ENCODE data around the gene REL. TPM values are rescaled to one million over a fixed set of nuclear protein-coding genes. Genes with fewer than 3 reads are reported as not detected.

REL gene
- total RNA-seq, 1 donor from 2014 or later: 8.7 TPM

DNA sequence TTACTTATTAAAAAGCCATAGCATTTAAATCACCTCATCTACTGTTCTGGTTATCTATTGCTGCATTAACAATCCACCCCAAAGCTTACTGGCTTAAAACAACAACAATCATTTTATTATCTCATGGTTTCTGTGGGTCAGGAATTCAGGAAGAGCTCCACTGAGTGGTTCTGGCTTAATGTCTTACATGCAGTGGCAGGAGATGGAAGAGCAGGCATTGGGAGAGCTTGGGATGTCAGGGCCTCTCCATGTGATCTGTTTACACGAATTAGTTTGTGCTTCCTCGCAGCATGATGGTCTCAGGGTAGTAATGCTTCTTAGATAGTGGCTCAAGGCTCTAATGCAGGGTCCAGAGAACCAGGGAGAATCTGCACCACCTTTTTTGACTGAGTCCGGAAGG, 14.4 kb upstream of the REL start:
- no peak for DNase-seq (ENCODE audit: low read depth, low spot score)
- H3K36me3 Mint-ChIP-seq (ENCODE audit: low read depth): no peaks in the 10 kb centered on the region
- no peaks in the 10 kb centered on the region for H3K27me3 Mint-ChIP-seq (ENCODE audit: low read depth)
- H3K9me3 Mint-ChIP-seq: peaks cover 2% of the 10 kb centered on the region
- no peak overlapping the region for H3K4me3 Mint-ChIP-seq
- no peaks in the 10 kb centered on the region for H3K4me1 Mint-ChIP-seq
- H3K27ac Mint-ChIP-seq (ENCODE audit: unreplicated experiment): no peak overlapping the region
- TF ChIP-seq, protein P1, sequence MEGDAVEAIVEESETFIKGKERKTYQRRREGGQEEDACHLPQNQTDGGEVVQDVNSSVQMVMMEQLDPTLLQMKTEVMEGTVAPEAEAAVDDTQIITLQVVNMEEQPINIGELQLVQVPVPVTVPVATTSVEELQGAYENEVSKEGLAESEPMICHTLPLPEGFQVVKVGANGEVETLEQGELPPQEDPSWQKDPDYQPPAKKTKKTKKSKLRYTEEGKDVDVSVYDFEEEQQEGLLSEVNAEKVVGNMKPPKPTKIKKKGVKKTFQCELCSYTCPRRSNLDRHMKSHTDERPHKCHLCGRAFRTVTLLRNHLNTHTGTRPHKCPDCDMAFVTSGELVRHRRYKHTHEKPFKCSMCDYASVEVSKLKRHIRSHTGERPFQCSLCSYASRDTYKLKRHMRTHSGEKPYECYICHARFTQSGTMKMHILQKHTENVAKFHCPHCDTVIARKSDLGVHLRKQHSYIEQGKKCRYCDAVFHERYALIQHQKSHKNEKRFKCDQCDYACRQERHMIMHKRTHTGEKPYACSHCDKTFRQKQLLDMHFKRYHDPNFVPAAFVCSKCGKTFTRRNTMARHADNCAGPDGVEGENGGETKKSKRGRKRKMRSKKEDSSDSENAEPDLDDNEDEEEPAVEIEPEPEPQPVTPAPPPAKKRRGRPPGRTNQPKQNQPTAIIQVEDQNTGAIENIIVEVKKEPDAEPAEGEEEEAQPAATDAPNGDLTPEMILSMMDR (conservative IDR thresholded peaks at IDR 0.05): no peak

DNA sequence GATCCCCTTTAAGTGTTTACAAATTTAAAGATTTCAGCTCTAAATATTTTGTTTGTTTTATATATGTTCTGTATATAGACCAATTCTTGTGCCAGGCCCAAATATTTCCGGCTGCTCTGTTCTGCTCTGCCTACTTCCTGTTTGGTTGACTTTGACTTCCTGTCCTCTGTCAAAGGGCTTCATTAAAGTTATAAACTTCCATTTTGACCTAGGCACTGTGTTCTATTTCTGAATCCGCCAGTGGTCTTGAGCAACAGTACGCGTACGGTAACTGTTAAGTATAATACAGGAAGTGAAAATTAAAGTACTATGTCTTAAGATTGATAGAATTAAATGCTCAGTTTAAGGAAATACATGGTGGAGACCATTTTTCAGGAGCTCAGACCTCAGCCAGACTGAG, 13.5 kb upstream of the REL start:
- no peaks in the 10 kb centered on the region for H3K36me3 Mint-ChIP-seq (ENCODE audit: low read depth)

DNA sequence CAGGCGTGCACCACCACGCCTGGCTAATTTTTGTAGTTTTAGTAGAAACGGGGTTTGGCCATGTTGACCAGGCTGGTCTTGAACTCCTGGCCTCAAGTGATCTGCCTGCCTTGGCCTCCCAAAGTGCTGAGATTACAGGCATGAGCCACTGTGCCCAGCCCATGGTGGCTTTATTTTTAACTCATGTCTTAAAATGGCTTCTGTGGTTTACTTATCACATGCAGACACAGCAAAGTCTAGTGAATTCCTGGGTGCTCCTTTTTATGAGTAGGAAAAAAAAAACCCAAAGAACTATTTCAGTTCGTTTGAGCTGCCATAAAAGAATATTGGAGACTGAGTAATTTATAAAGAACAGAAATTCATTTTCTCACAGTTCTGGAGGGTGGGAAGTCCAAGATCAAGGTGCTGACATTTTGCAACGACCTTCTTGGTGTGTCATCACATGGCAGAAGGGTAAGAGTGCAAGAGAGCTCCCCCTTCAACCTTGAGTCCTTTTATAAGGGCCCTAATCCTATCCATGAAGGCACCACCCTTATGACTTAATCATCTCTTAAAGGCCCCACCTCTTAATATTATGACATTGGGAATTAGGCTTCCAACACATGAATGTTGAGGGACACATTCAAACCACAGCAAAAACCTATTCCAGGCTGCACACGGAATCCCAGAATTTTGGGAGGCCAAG, 12.6 kb upstream of the REL start:
- Mint-ChIP-seq H3K36me3 (ENCODE audit: low read depth) (no peaks in the 10 kb centered on the region), H3K4me3 (no peak overlapping the region), H3K4me1 (no peaks in the 10 kb centered on the region), H3K9me3 (peaks cover 2% of the 10 kb centered on the region), H3K27me3 (ENCODE audit: low read depth) (no peaks in the 10 kb centered on the region), H3K27ac (ENCODE audit: unreplicated experiment) (no peak overlapping the region)
- no peak for DNase-seq (ENCODE audit: low read depth, low spot score)
- TF ChIP-seq, protein P1 (conservative IDR thresholded peaks at IDR 0.05): no peak

More for the DNA sequence above, 13.5 kb upstream of the REL start:
- Mint-ChIP-seq H3K9me3 (peaks cover 2% of the 10 kb centered on the region), H3K27me3 (ENCODE audit: low read depth) (no peaks in the 10 kb centered on the region), H3K27ac (ENCODE audit: unreplicated experiment) (no peak overlapping the region), H3K4me1 (no peaks in the 10 kb centered on the region), H3K4me3 (no peak overlapping the region)
- TF ChIP-seq, protein P1 (conservative IDR thresholded peaks at IDR 0.05): no peak
- DNase-seq (ENCODE audit: low read depth, low spot score): no peak

DNA sequence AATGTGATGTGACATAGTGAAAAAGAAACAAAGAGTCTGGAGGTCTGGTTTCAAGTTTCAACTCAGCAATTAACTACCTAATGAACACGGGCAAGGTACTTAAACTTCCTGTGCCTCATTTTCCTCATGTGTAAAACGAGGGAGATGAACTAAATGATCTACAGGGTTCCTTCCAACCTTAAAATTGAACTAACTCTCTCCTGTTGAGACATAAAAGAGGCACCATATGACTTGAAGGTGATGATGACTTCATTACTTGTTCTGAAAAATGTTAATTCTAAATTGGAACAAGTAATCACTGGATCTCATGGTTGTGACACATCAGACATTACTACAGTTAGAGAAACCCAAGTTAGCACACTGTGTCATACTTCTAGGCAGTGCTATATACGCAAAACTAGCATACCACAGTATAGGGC, 8.9 kb upstream of the REL start:
- Mint-ChIP-seq H3K27ac (ENCODE audit: unreplicated experiment) (no peak overlapping the region), H3K4me3 (no peak overlapping the region), H3K4me1 (no peaks in the 10 kb centered on the region), H3K9me3 (peaks cover 2% of the 10 kb centered on the region), H3K36me3 (ENCODE audit: low read depth) (no peaks in the 10 kb centered on the region), H3K27me3 (ENCODE audit: low read depth) (no peaks in the 10 kb centered on the region)
- DNase-seq (ENCODE audit: low read depth, low spot score): no peak
- TF ChIP-seq, protein P1 (conservative IDR thresholded peaks at IDR 0.05): no peak

DNA sequence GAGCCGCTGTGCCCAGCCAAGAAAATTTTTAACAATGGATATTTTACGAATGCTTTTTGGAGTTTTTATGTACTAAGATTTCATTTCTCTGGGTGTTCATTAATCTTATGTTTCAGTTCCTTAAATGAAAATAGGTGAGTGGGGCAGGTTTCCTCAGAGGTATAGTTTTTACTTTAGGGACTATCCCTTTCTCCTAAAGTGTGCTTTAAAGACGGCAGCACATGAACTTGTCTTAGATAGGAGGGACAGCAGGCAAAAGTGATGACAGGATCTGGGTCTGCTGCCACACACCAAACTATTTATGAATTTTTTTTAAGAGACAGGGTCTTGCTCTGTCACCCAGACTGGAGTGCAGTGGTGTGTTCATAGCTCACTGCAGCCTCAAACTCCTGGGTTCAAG, 8.0 kb upstream of the REL start:
- Mint-ChIP-seq H3K36me3 (ENCODE audit: low read depth) (no peaks in the 10 kb centered on the region), H3K27me3 (ENCODE audit: low read depth) (no peaks in the 10 kb centered on the region), H3K27ac (ENCODE audit: unreplicated experiment) (no peak overlapping the region), H3K4me3 (no peak overlapping the region), H3K9me3 (no peaks in the 10 kb centered on the region), H3K4me1 (no peaks in the 10 kb centered on the region)
- no peak for DNase-seq (ENCODE audit: low read depth, low spot score)
- TF ChIP-seq, protein P1 (conservative IDR thresholded peaks at IDR 0.05): no peak
